AG04449 (cell line): ENCODE data around the gene ESR1.

Experiments used
- CTCF ChIA-PET: fragments of 350-600 bp; formaldehyde crosslinking; extraction: SDS; loops from one replicate; lab custom pipeline; 2021; ENCODE audit warnings: antibody characterized with exemption; lab: Yijun Ruan, JAX
- POLR2A ChIA-PET: fragments of 400-600, 350-600 bp; formaldehyde crosslinking; extraction: SDS; loops from one replicate; lab custom pipeline; 2020; ENCODE audit warnings: antibody characterized with exemption, inconsistent platforms; lab: Yijun Ruan, JAX
- DNase-seq: peaks from one replicate; pipeline ENCODE4 v3.0.0-alpha.2; 2010; ENCODE audit warnings: low read depth, low spot score
- H3K4me3 ChIP-seq: 2 replicates; pipeline ENCODE4 v1.5.1; 2011; ENCODE audit warnings: low read depth, mild to moderate bottlenecking, control low read depth, low read length
- TF ChIP-seq, protein P1 (sequence below): IDR thresholded peaks from one replicate; pipeline ENCODE4 v1.5.1; 2011; ENCODE audit warnings: mild to moderate bottlenecking, moderate library complexity, low read length, control low read depth, inconsistent platforms; ENCODE audit not compliant: insufficient read depth; ENCODE audit errors: missing control alignments

ESR1 gene

DNA sequence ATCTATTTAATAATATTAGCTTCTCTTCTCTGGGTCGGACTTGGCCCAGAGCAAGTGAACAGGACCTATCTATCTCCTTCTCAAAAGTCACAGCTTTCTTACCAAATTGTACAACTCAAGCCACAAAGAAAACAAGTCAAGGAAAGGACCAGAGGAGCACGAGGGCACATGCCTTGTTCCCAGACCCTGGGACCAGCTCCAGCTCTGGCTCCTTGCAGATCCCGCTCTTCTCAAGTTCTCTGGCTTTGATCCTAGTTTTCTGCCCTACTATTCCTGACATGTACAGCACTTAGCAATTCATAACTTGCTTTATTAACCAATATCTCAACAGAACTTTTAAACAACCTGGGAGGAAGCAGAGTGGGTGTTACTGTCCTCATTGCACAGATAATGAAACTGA, 185.9 kb downstream of the ESR1 start:
- no peak for DNase-seq
- ChIA-PET POLR2A (no interaction called here), CTCF (no interaction called here)
- H3K4me3 ChIP-seq = no peak overlapping the region
- TF ChIP-seq, protein P1, sequence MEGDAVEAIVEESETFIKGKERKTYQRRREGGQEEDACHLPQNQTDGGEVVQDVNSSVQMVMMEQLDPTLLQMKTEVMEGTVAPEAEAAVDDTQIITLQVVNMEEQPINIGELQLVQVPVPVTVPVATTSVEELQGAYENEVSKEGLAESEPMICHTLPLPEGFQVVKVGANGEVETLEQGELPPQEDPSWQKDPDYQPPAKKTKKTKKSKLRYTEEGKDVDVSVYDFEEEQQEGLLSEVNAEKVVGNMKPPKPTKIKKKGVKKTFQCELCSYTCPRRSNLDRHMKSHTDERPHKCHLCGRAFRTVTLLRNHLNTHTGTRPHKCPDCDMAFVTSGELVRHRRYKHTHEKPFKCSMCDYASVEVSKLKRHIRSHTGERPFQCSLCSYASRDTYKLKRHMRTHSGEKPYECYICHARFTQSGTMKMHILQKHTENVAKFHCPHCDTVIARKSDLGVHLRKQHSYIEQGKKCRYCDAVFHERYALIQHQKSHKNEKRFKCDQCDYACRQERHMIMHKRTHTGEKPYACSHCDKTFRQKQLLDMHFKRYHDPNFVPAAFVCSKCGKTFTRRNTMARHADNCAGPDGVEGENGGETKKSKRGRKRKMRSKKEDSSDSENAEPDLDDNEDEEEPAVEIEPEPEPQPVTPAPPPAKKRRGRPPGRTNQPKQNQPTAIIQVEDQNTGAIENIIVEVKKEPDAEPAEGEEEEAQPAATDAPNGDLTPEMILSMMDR = no peak

DNA sequence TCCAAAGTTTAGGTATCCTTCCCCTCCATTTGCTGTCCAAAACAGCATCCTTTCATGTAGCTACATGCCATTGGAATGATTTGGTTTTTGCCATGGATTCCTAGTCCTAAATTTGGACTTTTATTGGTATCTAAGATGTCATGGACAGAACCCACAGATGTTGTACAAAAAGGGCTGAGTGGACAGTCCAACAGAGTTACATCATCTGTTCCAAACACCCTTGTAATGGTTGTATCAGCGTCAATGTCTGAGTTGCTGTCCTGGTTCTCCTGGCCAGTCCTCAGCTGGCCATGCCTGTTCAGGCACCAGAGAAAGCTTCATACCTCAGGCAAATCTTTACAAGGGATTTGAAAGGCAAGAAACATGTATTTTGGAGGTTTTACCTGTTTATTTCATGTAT, 191.3 kb downstream of the ESR1 start:
- CTCF ChIA-PET = no interaction called here
- POLR2A ChIA-PET = no interaction called here
- TF ChIP-seq, protein P1 = no peak

GRCh38 chr6:151999194-151999593, 191.7 kb downstream of the ESR1 start:
- TF ChIP-seq, protein P1 = no peak
- no peak for DNase-seq
- ChIA-PET POLR2A (no interaction called here), CTCF (no interaction called here)
- H3K4me3 ChIP-seq = no peak overlapping the region

More for the DNA sequence above, 191.3 kb downstream of the ESR1 start:
- no peak for DNase-seq
- H3K4me3 ChIP-seq = no peak overlapping the region

- TF ChIP-seq, protein P1 = no peak
- DNase-seq = no peak
Observed at GRCh38 chr6:152001408-152001807, 193.9 kb downstream of the ESR1 start.

GRCh38 chr6:152002306-152002705, 194.8 kb downstream of the ESR1 start:
- POLR2A ChIA-PET = no interaction called here
- CTCF ChIA-PET = no interaction called here
- DNase-seq = no peak
- TF ChIP-seq, protein P1 = no peak
- H3K4me3 ChIP-seq = no peak overlapping the region

More at GRCh38 chr6:152001408-152001807, 193.9 kb downstream of the ESR1 start:
- ChIA-PET CTCF (no interaction called here), POLR2A (no interaction called here)
- no peak overlapping the region for H3K4me3 ChIP-seq

GRCh38 chr6:152004036-152004566, 196.6 kb downstream of the ESR1 start:
- H3K4me3 ChIP-seq = no peak overlapping the region
- TF ChIP-seq, protein P1 = no peak
- CTCF ChIA-PET = no interaction called here
- POLR2A ChIA-PET = no interaction called here
- DNase-seq = no peak
